ENCODE data around the gene AGER. TPM values are rescaled to one million over a fixed set of nuclear protein-coding genes. Genes with fewer than 3 reads are reported as not detected.

The AGER gene
- total RNA-seq (ENCODE audit: low replicate concordance) = 1.1 and 1.4 TPM in 2 replicates

DNA sequence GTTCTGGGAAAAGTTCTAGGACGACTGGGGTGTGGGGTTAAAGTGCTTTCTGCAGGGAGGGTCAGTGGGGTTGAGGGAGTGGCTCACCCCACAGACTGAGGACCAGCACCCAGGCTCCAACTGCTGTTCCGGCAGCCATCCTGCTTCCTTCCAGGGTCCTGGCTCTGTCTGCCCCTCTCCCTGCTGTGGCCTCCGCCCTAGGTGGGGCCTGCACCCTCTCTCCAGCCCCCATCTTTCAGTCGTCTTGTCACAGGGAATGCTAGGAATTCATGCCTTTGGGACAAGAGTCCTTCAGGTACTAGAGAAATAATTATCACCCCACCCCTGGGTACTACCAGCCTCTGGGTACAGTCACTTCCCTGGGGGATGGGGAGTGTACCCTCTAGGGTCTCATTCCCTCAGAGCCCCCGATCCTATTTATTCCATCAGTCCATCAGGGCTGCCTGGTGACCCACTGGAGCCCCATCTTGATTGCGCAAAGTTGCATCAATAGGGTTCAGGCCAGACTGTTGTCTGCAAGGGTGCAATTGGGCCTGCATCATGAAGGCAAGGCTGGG lies at the start of gene AGER:
TSS of gene AGER (minus strand) at position 170 of the 557 bp plus-strand sequence. CDS start at position 139, 31 bp downstream.
- peaks cover 42% of the 10 kb centered on the region for H3K4me1 Mint-ChIP-seq

DNA sequence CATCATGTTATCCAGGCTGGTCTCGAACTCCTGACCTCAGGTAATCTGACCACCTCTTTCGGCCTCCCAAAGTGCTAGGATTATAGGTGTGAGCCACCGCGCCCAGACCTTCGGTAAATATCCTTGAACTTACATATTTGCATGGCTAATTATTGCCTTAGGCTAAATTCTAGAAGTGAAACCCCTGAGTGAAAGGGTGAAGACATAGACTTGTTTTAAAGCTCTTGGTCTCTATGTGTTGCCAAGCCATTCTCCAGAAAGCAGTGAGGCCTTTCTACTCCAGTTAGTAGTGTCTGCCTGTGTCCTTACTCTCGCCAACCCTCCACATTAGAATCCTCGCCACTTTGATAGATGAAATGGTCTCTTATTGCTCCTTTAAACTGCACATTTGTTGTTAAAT lies 42.4 kb upstream of the AGER start:
- Mint-ChIP-seq H3K36me3 (no peaks in the 10 kb centered on the region), H3K27me3 (ENCODE audit: insufficient read depth, low read depth) (peaks cover 5% of the 10 kb centered on the region), H3K9me3 (no peaks in the 10 kb centered on the region), H3K4me1 (peaks cover 7% of the 10 kb centered on the region), H3K27ac (no peak overlapping the region), H3K4me3 (no peak overlapping the region)
- H3K79me2 ChIP-seq (ENCODE audit: low read depth) = no peaks in the 10 kb centered on the region
- no peak overlapping the region for H3K4me2 ChIP-seq
- no peak for TF ChIP-seq EZH2phosphoT487 (IDR thresholded peaks at IDR 0.05)
- no peak for TF ChIP-seq EZH2 (IDR thresholded peaks at IDR 0.05)
- TF ChIP-seq, protein P1, sequence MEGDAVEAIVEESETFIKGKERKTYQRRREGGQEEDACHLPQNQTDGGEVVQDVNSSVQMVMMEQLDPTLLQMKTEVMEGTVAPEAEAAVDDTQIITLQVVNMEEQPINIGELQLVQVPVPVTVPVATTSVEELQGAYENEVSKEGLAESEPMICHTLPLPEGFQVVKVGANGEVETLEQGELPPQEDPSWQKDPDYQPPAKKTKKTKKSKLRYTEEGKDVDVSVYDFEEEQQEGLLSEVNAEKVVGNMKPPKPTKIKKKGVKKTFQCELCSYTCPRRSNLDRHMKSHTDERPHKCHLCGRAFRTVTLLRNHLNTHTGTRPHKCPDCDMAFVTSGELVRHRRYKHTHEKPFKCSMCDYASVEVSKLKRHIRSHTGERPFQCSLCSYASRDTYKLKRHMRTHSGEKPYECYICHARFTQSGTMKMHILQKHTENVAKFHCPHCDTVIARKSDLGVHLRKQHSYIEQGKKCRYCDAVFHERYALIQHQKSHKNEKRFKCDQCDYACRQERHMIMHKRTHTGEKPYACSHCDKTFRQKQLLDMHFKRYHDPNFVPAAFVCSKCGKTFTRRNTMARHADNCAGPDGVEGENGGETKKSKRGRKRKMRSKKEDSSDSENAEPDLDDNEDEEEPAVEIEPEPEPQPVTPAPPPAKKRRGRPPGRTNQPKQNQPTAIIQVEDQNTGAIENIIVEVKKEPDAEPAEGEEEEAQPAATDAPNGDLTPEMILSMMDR (IDR thresholded peaks at IDR 0.05) = no peak
- DNase-seq (ENCODE audit: low spot score) = no peak
- no peaks in the 10 kb centered on the region for H4K20me1 ChIP-seq (ENCODE audit: low read depth)
- H2AFZ ChIP-seq (replicated peaks) = no peak overlapping the region
- no peaks in the 10 kb centered on the region for H3K9me3 ChIP-seq (ENCODE audit: low read depth)
- H3K27me3 ChIP-seq = no peaks in the 10 kb centered on the region
- H3K27ac ChIP-seq = no peak overlapping the region
- H3K36me3 ChIP-seq = no peaks in the 10 kb centered on the region
- no peak overlapping the region for H3K4me3 ChIP-seq
- H3K9ac ChIP-seq = no peak overlapping the region
- no peaks in the 10 kb centered on the region for H3F3A ChIP-seq (ENCODE audit: low read depth)
- no peaks in the 10 kb centered on the region for H3K4me1 ChIP-seq

More for the DNA sequence above, at the start of gene AGER:
- H3K4me3 Mint-ChIP-seq = peak within 1 kb of the TSS; percentile 52
- Histone ChIP-seq H4K20me1 (ENCODE audit: low read depth) (peaks cover 27% of the 10 kb centered on the region), H3K79me2 (ENCODE audit: low read depth) (peaks cover 29% of the 10 kb centered on the region), H3F3A (ENCODE audit: low read depth) (peaks cover 39% of the 10 kb centered on the region), H3K27ac (peak within 1 kb of the TSS; percentile 37), H3K9me3 (ENCODE audit: low read depth) (no peaks in the 10 kb centered on the region), H3K27me3 (no peaks in the 10 kb centered on the region), H3K4me3 (no peak within 1 kb of the TSS), H2AFZ (replicated peaks) (no peak within 1 kb of the TSS), H3K4me1 (peaks cover 6% of the 10 kb centered on the region), H3K9ac (no peak within 1 kb of the TSS), H3K36me3 (no peaks in the 10 kb centered on the region), H3K4me2 (no peak within 1 kb of the TSS)
- H3K36me3 Mint-ChIP-seq = peaks cover 23% of the 10 kb centered on the region
- TF ChIP-seq EZH2phosphoT487 (IDR thresholded peaks at IDR 0.05) (no peak), EZH2 (IDR thresholded peaks at IDR 0.05) (no peak)
- TF ChIP-seq, protein P1 (IDR thresholded peaks at IDR 0.05) = no peak
- H3K9me3 Mint-ChIP-seq = no peaks in the 10 kb centered on the region
- no peak for DNase-seq (ENCODE audit: low spot score)
- peaks cover 13% of the 10 kb centered on the region for H3K27me3 Mint-ChIP-seq (ENCODE audit: insufficient read depth, low read depth)
- H3K27ac Mint-ChIP-seq = peak within 1 kb of the TSS; percentile 76

DNA sequence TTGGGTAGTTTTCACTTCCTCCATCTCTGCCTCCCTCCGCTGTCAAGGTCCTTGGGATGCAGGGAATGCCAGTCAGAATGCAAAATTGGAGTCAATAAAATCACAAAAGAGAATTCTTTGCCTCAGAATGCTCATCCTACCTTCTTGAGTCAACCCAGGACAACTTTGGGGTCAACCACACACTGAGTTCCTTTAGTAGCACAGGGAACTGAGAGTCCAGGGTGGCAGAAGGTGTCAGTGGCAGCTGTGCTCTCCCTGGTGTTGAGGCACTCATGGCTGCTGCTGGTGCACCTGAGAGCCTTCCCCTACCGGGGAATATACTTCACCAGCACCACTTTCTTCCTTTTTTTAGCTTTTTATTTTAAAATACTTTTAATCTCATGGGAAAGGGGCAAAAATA lies 40.6 kb upstream of the AGER start:
- Mint-ChIP-seq H3K27me3 (ENCODE audit: insufficient read depth, low read depth) (peaks cover 4% of the 10 kb centered on the region), H3K27ac (no peak overlapping the region), H3K36me3 (no peaks in the 10 kb centered on the region), H3K4me3 (no peak overlapping the region), H3K4me1 (peaks cover 7% of the 10 kb centered on the region), H3K9me3 (no peaks in the 10 kb centered on the region)
- Histone ChIP-seq H3K27me3 (no peaks in the 10 kb centered on the region), H3K4me1 (no peaks in the 10 kb centered on the region), H2AFZ (replicated peaks) (no peak overlapping the region), H3K4me2 (no peak overlapping the region), H3K9ac (no peak overlapping the region), H3K4me3 (no peak overlapping the region), H3K36me3 (no peaks in the 10 kb centered on the region), H3K9me3 (ENCODE audit: low read depth) (no peaks in the 10 kb centered on the region), H3K27ac (no peak overlapping the region), H3F3A (ENCODE audit: low read depth) (no peaks in the 10 kb centered on the region), H4K20me1 (ENCODE audit: low read depth) (no peaks in the 10 kb centered on the region), H3K79me2 (ENCODE audit: low read depth) (no peaks in the 10 kb centered on the region)
- TF ChIP-seq, protein P1 (IDR thresholded peaks at IDR 0.05) = no peak
- TF ChIP-seq EZH2 (IDR thresholded peaks at IDR 0.05) = no peak
- no peak for TF ChIP-seq EZH2phosphoT487 (IDR thresholded peaks at IDR 0.05)
- no peak for DNase-seq (ENCODE audit: low spot score)
